SK-N-SH (cell line): ENCODE results near the gene XRCC3. TPM values are rescaled to one million over a fixed set of nuclear protein-coding genes. Genes with fewer than 3 reads are reported as not detected.

Experiments used
- CTCF ChIA-PET: fragments of 300-600, 350-600 bp; formaldehyde crosslinking; extraction: SDS; loops from one replicate; lab custom pipeline; 2021; lab: Yijun Ruan, JAX
- POLR2A ChIA-PET: fragments of 350-600 bp; sonication (Branson Sonifier 250); formaldehyde crosslinking; extraction: SDS; loops from one replicate; lab custom pipeline; 2020; ENCODE audit warnings: antibody characterized with exemption, inconsistent platforms; lab: Yijun Ruan, JAX
- DNase-seq: peaks from one replicate; pipeline ENCODE4 v3.0.0; 2012
- H2AFZ ChIP-seq: fragments of 200-600 bp; sonication (generic); 2 replicates; pipeline ENCODE4 v1.8.1; 2016; ENCODE audit warnings: antibody characterized with exemption, mild to moderate bottlenecking, low read depth
- H3F3A ChIP-seq: fragments of 200-600 bp; sonication (generic); replicated peaks from 2 replicates; pipeline ENCODE3; 2016; ENCODE audit warnings: antibody characterized with exemption, mild to moderate bottlenecking; ENCODE audit not compliant: insufficient read depth
- H3K27ac ChIP-seq, 2 experiments: fragments of 200-500 bp in 1 of 2; fragments of 200-600 bp in 1 of 2; sonication (Bioruptor generic) in 1 of 2; sonication (generic), shearing (Covaris generic) in 1 of 2; 2 replicates each; pipeline versions ENCODE4 v1.5.1 to v1.6.1; 2014 to 2016; ENCODE audit warnings: low read depth in 2 of 2, inconsistent platforms in 1 of 2, low read length in 1 of 2, mild to moderate bottlenecking in 1 of 2, mixed read lengths in 1 of 2
- H3K27me3 ChIP-seq: fragments of 200-600 bp; sonication (generic), shearing (Covaris generic); 2 replicates; pipeline ENCODE4 v1.6.1; 2016; ENCODE audit warnings: mixed run types; ENCODE audit not compliant: insufficient read depth
- H3K36me3 ChIP-seq, 2 experiments: fragments of 200-500 bp in 1 of 2; fragments of 200-600 bp in 1 of 2; sonication (Bioruptor generic) in 1 of 2; sonication (generic) in 1 of 2; replicated peaks in 1 of 2; 2 replicates each; pipeline versions ENCODE3 to v1.5.1; 2014 to 2016; ENCODE audit warnings: low read length in 1 of 2, mild to moderate bottlenecking in 1 of 2; ENCODE audit not compliant: insufficient read depth in 2 of 2, control insufficient read depth in 1 of 2
- H3K4me1 ChIP-seq, 2 experiments: fragments of 200-500 bp in 1 of 2; fragments of 200-600 bp in 1 of 2; sonication (Bioruptor generic) in 1 of 2; sonication (generic), shearing (Covaris generic) in 1 of 2; 2 replicates each; pipeline versions ENCODE4 v1.5.1 to v1.6.1; 2014 to 2016; ENCODE audit warnings: low read depth in 1 of 2, low read length in 1 of 2, mixed run types in 1 of 2; ENCODE audit not compliant: insufficient read depth in 2 of 2, control insufficient read depth in 1 of 2
- H3K4me2 ChIP-seq: fragments of 200-600 bp; sonication (generic), shearing (Covaris generic); 2 replicates; pipeline ENCODE4 v1.6.1; 2017; ENCODE audit warnings: mixed run types
- H3K4me3 ChIP-seq, 2 experiments: fragments of 200-500 bp in 1 of 2; fragments of 200-600 bp in 1 of 2; sonication (Bioruptor generic) in 1 of 2; sonication (generic), shearing (Covaris generic) in 1 of 2; 2 replicates each; pipeline versions ENCODE4 v1.5.1 to v1.8.1; 2014 to 2016; ENCODE audit warnings: low read depth in 2 of 2, inconsistent platforms in 1 of 2, low read length in 1 of 2, mild to moderate bottlenecking in 1 of 2, mixed read lengths in 1 of 2, moderate library complexity in 1 of 2
- H3K79me2 ChIP-seq: fragments of 200-600 bp; sonication (generic); 2 replicates; pipeline ENCODE4 v1.8.1; 2017; ENCODE audit warnings: mild to moderate bottlenecking; ENCODE audit not compliant: insufficient read depth
- H3K9ac ChIP-seq: fragments of 200-600 bp; sonication (generic); 2 replicates; pipeline ENCODE4 v1.6.1; 2017; ENCODE audit warnings: mixed run types
- H3K9me2 ChIP-seq: fragments of 200-600 bp; sonication (generic); 2 replicates; pipeline ENCODE4 v1.6.1; 2017; ENCODE audit warnings: mixed run types
- H3K9me3 ChIP-seq: fragments of 200-600 bp; sonication (generic); 2 replicates; pipeline ENCODE4 v1.6.1; 2017; ENCODE audit warnings: mixed run types, mild to moderate bottlenecking, moderate library complexity
- H4K20me1 ChIP-seq: fragments of 200-600 bp; sonication (generic); 2 replicates; pipeline ENCODE4 v1.6.1; 2017; ENCODE audit warnings: mild to moderate bottlenecking, mixed run types; ENCODE audit not compliant: insufficient read depth
- CTCF ChIP-seq: fragments of 200-600 bp; sonication (generic); IDR thresholded peaks from 2 replicates; pipeline ENCODE4 v1.6.1; 2017; ENCODE audit warnings: antibody characterized with exemption, mild to moderate bottlenecking, moderate library complexity
- FOSL2 ChIP-seq: IDR thresholded peaks from 2 replicates; pipeline ENCODE4 v1.4.0; 2012; ENCODE audit warnings: low read depth, mild to moderate bottlenecking, moderate library complexity, borderline replicate concordance
- FOXJ3 ChIP-seq: sonication (generic); formaldehyde crosslinking; IDR thresholded peaks from 2 replicates; pipeline ENCODE4 v1.5.1; 2020; ENCODE audit warnings: mild to moderate bottlenecking, missing genetic modification reagents
- MEF2A ChIP-seq: IDR thresholded peaks from 2 replicates; pipeline ENCODE4 v1.4.0; 2012; ENCODE audit warnings: low read depth, borderline replicate concordance
- PBX3 ChIP-seq: IDR thresholded peaks from 2 replicates; pipeline ENCODE4; 2012
- RAD21 ChIP-seq: IDR thresholded peaks from 2 replicates; pipeline ENCODE4 v1.6.1; 2012; ENCODE audit warnings: mild to moderate bottlenecking, low read length
- RFX5 ChIP-seq: IDR thresholded peaks from 2 replicates; pipeline ENCODE4 v1.6.1; 2012; ENCODE audit warnings: mild to moderate bottlenecking, improper control_type of control experiment, low read length
- SMC3 ChIP-seq: IDR thresholded peaks from 2 replicates; pipeline ENCODE4 v1.6.1; 2012; ENCODE audit warnings: low read depth, low read length, improper control_type of control experiment
- USF1 ChIP-seq: IDR thresholded peaks from 2 replicates; pipeline ENCODE4 v1.4.0; 2012; ENCODE audit warnings: low read depth, borderline replicate concordance
- WGBS: methylation state at CpG from one replicate; pipeline ENCODE4 v1.1.6; 2017; ENCODE audit warnings: low lambda C conversion rate; 5-methylcytosine and 5-hydroxymethylcytosine counted together
- polyA plus RNA-seq, 3 experiments: library from polyadenylated mRNA; depleted of rRNA; stranded (reverse); fragments of >200 nt; gene quantifications; 2 replicates each; pipeline ENCODE4 v1.2.3, GENCODE V29; 2012

XRCC3 gene
- polyA plus RNA-seq, 1 of the 3 experiments (the other 2 are of a cell fraction): 11.7 TPM

GRCh38 chr14:103725739-103726395 lies 10.6 kb upstream of the XRCC3 start (continued):
- TF ChIP-seq CTCF (no peak), MEF2A (no peak), PBX3 (no peak)

- no peak for DNase-seq
- no peaks in the 10 kb centered on the region; a peak in 1 of 4 replicates for H3K4me1 ChIP-seq
- H3K9ac ChIP-seq: no peak overlapping the region
- WGBS: 98% methylated on average over 19 of the region's 29 CpGs
- H3K79me2 ChIP-seq: peaks cover 40% of the 10 kb centered on the region; the same call in 1 of the 2 replicates
- no peak overlapping the region for H3K4me2 ChIP-seq
- peaks cover 4 to 24% of the 10 kb centered on the region in 2 experiments for H3K36me3 ChIP-seq
- CTCF ChIA-PET: no interaction called here
- H2AFZ ChIP-seq: no peak overlapping the region
- H3F3A ChIP-seq: no peaks in the 10 kb centered on the region
- peaks cover 21% of the 10 kb centered on the region for H4K20me1 ChIP-seq
- no peak overlapping the region for H3K27ac ChIP-seq
- H3K9me3 ChIP-seq: no peaks in the 10 kb centered on the region
- POLR2A ChIA-PET: no interaction called here
- no peaks in the 10 kb centered on the region for H3K9me2 ChIP-seq
- TF ChIP-seq FOXJ3 (CRISPR knock-in tag) (no peak), USF1 (no peak), RFX5 (no peak), FOSL2 (no peak), PBX3 (no peak), RAD21 (no peak), SMC3 (no peak)
- no peaks in the 10 kb centered on the region for H3K27me3 ChIP-seq
- H3K4me3 ChIP-seq: no peak overlapping the region
Observed at GRCh38 chr14:103725001-103725682, 9.9 kb upstream of the XRCC3 start.
